Measurements from ENCODE around the gene OSBPL8. TPM values are rescaled to one million over a fixed set of nuclear protein-coding genes. Genes with fewer than 3 reads are reported as not detected.

Gene OSBPL8
- total and polyA plus RNA-seq, 9 of the 15 experiments (the other 6 are each of a cell fraction or from before 2014, with no cell fraction given), result 17.4 to 82.7 (median 42.8) TPM

DNA sequence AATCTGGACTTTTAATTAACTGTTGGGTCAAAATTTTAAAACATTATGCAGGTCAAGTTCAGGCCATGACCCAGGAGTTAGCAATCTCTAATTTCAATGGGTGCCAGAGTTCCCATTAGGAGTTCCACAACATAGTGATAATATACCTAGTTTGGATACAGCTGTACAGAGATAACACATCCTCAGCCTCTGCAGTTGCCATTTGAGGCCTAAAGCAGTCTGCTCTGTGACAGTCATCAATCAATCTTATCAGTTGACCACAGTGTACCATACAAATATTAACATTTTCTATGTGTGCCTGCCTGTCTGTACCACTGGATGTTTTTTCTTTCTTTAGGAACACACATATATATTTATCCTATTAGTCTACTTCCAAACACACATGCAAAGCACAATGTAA lies 157.3 kb downstream of the OSBPL8 start (continued):
- TF ChIP-seq TBP (optimal IDR thresholded peaks at IDR 0.05; ENCODE audit: low read depth, low read length) (no peak), FOS (IDR thresholded peaks at IDR 0.05; ENCODE audit: extremely low read depth, insufficient read length) (no peak), ATF4 (CRISPR knock-in tag; IDR thresholded peaks at IDR 0.05) (no peak), SMARCA5 (IDR thresholded peaks at IDR 0.05) (no peak), GTF2E2 (tag; IDR thresholded peaks at IDR 0.05) (no peak), MEIS2 (IDR thresholded peaks at IDR 0.05; ENCODE audit: partially characterized antibody) (peak; percentile 99), SRSF3 (IDR thresholded peaks at IDR 0.05; ENCODE audit: insufficient read depth, low read length) (no peak), POLR2G (IDR thresholded peaks at IDR 0.05; ENCODE audit: low read depth, low read length) (no peak), TAF1 (IDR thresholded peaks at IDR 0.05; ENCODE audit: control insufficient read depth, extremely low read depth, insufficient read depth, low read length, severe bottlenecking) (no peak), RAD21 (CRISPR knock-in tag; conservative IDR thresholded peaks at IDR 0.05 in 1 of 2, IDR thresholded peaks at IDR 0.05 in 1 of 2) (no peak), KDM4B (IDR thresholded peaks at IDR 0.05; ENCODE audit: borderline replicate concordance in 2 of 2, low read depth in 1 of 2) (no peak), THAP7 (CRISPR knock-in tag; IDR thresholded peaks at IDR 0.05) (no peak), FOXA1 (IDR thresholded peaks at IDR 0.05; ENCODE audit: borderline replicate concordance) (no peak), POLR2AphosphoS5 (IDR thresholded peaks at IDR 0.05; ENCODE audit: control insufficient read depth, insufficient read depth, low read depth, low read length) (peak; percentile 88), NFIC (IDR thresholded peaks at IDR 0.05) (peak; percentile 65), KDM5B (IDR thresholded peaks at IDR 0.05; ENCODE audit: insufficient replicate concordance, low read depth, low read length) (no peak), FOXP1 (CRISPR knock-in tag; IDR thresholded peaks at IDR 0.05) (no peak), SIRT6 (IDR thresholded peaks at IDR 0.05; ENCODE audit: low read depth, low read length) (no peak), NEUROD1 (IDR thresholded peaks at IDR 0.05; ENCODE audit: borderline replicate concordance, low read depth, low read length, partially characterized antibody) (peak; percentile 32)
- TF ChIP-seq, protein P1, sequence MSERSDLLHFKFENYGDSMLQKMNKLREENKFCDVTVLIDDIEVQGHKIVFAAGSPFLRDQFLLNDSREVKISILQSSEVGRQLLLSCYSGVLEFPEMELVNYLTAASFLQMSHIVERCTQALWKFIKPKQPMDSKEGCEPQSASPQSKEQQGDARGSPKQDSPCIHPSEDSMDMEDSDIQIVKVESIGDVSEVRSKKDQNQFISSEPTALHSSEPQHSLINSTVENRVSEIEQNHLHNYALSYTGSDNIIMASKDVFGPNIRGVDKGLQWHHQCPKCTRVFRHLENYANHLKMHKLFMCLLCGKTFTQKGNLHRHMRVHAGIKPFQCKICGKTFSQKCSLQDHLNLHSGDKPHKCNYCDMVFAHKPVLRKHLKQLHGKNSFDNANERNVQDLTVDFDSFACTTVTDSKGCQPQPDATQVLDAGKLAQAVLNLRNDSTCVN (CRISPR knock-in tag; IDR thresholded peaks at IDR 0.05), result no peak
- TF ChIP-seq, protein P2, sequence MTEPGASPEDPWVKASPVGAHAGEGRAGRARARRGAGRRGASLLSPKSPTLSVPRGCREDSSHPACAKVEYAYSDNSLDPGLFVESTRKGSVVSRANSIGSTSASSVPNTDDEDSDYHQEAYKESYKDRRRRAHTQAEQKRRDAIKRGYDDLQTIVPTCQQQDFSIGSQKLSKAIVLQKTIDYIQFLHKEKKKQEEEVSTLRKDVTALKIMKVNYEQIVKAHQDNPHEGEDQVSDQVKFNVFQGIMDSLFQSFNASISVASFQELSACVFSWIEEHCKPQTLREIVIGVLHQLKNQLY (CRISPR knock-in tag; conservative IDR thresholded peaks at IDR 0.05), result no peak
- TF ChIP-seq, protein P3, sequence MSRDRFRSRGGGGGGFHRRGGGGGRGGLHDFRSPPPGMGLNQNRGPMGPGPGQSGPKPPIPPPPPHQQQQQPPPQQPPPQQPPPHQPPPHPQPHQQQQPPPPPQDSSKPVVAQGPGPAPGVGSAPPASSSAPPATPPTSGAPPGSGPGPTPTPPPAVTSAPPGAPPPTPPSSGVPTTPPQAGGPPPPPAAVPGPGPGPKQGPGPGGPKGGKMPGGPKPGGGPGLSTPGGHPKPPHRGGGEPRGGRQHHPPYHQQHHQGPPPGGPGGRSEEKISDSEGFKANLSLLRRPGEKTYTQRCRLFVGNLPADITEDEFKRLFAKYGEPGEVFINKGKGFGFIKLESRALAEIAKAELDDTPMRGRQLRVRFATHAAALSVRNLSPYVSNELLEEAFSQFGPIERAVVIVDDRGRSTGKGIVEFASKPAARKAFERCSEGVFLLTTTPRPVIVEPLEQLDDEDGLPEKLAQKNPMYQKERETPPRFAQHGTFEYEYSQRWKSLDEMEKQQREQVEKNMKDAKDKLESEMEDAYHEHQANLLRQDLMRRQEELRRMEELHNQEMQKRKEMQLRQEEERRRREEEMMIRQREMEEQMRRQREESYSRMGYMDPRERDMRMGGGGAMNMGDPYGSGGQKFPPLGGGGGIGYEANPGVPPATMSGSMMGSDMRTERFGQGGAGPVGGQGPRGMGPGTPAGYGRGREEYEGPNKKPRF (IDR thresholded peaks at IDR 0.05; ENCODE audit: low read depth, low read length), result no peak
